SH-SY5Y (cell line): ENCODE measurements around the gene HYAL1.

Experiments used
- GATA2 ChIP-seq: IDR thresholded peaks from 2 replicates; pipeline ENCODE4 v1.6.1; 2011; ENCODE audit warnings: mild to moderate bottlenecking, low read depth, low read length
- GATA3 ChIP-seq: IDR thresholded peaks from 2 replicates; pipeline ENCODE4 v1.6.1; 2011; ENCODE audit warnings: low read depth, mild to moderate bottlenecking, low read length, moderate library complexity

DNA sequence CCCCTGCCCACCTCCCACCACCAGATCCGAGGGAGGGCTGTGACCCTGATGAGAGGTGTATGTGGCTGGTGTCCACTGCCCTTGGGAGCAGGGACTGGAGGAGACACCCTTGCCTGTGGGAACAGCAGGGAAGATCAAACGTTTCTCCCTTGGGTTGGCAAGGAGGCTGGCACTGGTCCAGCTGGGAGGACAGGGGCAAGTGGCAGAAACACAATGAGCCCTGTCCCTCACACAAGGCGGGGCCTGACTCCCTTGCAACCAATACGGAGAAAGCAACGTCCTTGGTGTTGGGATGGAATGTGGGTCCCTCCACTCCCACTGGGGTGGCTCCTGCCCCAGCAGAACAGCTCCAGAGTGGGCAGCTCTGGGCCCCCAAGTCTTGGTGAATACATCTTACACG, 13.9 kb upstream of the HYAL1 start:
- TF ChIP-seq GATA3 (no peak), GATA2 (no peak)
